ENCODE measurements around the gene LHB.
"Not testable (repeated sequence)": the region's sequence is repeated elsewhere in the genome, so short reads cannot be mapped to it uniquely, and the experiment has no call there.

The LHB gene

DNA sequence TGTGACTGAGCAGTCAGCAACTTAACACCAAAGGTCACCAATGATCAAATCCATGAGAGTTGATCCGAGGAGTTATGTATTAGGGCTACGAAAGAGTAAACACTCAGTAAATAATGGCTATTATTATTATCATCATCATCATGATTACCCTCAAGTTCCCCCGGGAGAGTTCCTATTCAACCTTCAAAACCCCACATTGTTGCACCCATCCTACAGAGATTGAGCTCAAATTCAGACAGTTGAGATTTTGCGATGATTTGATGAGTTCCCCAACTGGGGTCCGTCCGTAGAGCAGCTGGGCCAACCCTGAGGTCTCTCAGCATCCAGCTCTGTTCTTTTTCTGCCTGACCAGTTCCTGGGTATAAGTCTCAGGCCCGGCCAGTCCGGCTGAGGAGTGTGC, 21.2 kb upstream of the LHB start:
- DNase-seq (ENCODE audit: low read depth): not testable (repeated sequence)

DNA sequence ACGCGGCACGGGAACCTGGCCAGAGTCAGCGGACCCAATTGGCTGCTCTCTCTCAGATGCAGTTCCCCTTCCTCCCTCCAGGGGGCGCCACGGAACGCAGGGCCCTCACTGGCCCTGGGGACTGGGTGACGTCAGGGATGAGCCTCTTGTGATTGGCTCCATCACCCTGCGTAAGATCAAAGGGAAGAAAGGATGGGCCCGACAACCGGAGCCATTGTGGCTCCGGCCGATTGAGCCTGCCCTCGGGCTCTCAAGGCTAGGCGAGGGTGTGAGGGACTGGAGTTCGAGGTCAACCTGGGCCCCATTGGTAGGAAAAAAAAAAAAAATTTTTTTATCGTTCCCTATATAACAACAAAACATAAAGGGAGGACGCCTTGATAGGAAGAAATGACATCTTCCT, 19.9 kb upstream of the LHB start, which contains the start of gene CGB1:
Gene CGB1, minus strand, starts transcription at position 81 of the 400 bp plus-strand sequence. CDS start 184 bp downstream, outside the sequence.
- not testable (repeated sequence) for DNase-seq (ENCODE audit: low read depth)

DNA sequence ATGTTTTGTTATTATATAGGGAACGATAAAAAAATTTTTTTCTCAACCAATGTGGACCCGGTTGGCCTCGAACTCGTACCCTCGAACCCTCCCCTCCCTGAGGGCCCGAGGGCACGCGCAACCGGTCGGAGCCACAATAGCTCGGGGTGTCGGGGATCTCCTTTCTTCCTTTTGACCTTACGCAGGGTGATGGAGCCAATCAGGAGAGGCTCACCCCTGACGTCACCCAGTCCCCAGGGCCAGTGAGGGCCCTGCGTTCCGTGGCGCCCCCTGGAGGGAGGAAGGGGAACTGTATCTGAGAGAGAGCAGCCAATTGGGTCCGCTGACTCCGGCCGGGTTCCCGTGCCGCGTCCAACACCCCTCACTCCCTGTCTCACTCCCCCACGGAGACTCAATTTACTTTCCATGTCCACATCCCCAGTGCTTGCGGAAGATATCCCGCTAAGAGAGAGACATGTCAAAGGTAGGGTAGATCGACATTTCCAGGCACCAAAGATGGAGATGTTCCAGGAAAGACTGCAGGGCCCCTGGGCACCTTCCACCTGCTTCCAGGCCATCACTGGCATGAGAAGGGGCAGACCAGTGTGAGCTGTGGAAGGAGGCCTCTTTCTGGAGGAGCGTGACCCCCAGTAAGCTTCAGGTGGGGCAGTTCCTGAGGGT, 14.9 kb upstream of the LHB start, which contains the start of gene CGB2:
Gene CGB2, plus strand, starts transcription at position 249 of the 660 bp plus-strand sequence. Its CDS starts 206 bp downstream, at position 455.
- DNase-seq (ENCODE audit: low read depth): not testable (repeated sequence)

DNA sequence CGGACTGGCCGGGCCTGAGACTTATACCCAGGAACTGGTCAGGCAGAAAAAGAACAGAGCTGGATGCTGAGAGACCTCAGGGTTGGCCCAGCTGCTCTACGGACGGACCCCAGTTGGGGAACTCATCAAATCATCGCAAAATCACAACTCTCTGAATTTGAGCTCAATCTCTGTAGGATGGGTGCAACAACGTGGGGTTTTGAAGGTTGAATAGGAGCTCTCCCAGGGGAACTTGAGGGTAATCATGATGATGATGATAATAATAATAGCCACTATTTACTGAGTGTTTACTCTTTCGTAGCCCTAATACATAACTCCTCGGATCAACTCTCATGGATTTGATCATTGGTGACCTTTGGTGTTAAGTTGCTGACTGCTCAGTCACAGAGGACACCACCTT, 13.4 kb upstream of the LHB start:
- not testable (repeated sequence) for DNase-seq (ENCODE audit: low read depth)

DNA sequence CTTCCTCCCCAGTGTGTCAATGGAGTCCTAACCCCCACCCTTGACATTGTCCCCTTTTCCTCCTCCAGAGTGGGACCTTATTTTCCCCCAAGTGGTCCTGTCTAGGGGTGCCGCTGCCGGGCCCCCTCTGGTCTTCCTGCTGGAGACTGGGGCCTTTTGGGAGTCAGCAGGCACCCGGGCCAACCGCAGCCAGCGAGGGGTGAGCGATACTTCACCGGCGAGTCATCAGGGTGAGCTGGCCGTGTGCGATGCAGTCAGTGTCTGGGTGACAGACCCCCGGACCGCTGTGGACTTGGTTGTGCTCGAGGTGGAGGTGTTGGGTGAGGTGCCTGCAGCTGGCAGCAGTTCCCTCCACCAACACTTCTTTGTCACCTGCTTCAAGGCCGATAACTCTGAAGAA, 12.9 kb upstream of the LHB start:
- not testable (repeated sequence) for DNase-seq (ENCODE audit: low read depth)

DNA sequence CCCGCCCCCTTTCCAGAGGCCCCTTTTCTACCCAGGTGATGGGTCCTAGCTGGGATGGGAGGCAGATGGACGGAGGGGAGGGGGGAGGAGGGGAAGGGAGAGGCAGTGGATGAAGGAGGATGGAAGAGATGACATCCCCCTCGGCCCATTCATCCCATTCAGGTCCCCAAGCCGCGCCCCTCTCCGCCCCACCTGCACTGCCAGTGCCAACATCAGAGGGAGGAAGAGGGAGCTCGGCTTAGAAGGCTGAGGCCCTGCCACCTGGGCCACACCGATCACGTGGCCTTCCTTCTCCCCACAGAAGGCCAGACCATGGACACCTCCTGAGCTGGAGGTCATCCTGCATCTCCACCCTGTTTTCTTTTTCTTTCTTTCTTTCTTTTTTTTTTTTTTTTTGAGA, 11.8 kb upstream of the LHB start:
- not testable (repeated sequence) for DNase-seq (ENCODE audit: low read depth)

DNA sequence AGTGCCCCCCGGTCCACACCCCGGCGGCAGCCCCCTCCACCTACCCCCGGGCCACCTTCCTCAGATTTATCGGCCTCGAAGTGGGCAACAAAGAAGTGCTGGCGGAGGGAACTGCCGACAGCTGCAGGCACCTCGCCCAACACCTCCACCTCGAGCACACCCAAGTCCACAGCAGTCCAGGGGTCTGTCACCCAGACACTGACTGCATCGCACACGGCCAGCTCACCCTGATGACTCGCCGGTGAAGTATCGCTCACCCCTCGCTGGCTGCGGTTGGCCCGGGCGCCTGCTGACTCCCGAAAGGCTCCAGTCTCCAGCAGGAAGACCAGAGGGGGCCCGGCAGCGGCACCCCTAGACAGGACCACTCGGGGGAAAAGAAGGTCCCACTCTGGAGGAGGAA, 8.7 kb upstream of the LHB start:
- not testable (repeated sequence) for DNase-seq (ENCODE audit: low read depth)

DNA sequence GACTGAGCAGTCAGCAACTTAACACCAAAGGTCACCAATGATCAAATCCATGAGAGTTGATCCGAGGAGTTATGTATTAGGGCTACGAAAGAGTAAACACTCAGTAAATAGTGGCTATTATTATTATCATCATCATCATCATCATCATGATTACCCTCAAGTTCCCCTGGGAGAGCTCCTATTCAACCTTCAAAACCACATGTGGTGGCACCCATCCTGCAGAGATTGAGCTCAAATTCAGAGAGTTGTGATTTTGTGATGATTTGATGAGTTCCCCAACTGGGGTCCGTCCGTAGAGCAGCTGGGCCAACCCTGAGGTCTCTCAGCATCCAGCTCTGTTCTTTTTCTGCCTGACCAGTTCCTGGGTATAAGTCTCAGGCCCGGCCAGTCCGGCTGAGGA, 8.2 kb upstream of the LHB start:
- not testable (repeated sequence) for DNase-seq (ENCODE audit: low read depth)

DNA sequence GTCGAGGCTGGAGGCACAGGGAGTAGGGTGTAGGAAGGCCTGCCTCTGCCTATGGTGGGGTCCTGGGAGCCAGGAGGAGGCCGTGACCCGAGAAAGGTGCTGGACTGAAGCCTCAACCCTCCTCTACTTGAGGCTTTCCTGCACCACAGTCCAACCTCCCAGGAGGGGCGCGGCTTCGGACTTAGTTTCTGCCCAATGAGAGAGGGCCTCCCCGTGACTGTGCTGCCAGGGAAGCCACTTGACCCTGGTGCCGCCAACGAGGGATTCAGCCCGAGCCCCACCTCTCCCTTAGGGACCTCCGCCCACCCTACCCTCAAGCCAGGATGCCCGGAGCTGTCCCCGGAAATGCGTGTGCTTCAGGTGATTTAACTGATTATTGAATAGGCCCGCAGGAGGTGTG, 7.3 kb upstream of the LHB start, which contains the start of gene CGB3:
Gene CGB3, minus strand, starts transcription at position 101 of the 400 bp plus-strand sequence. CDS start 362 bp downstream, outside the sequence.
- not testable (repeated sequence) for DNase-seq (ENCODE audit: low read depth)

DNA sequence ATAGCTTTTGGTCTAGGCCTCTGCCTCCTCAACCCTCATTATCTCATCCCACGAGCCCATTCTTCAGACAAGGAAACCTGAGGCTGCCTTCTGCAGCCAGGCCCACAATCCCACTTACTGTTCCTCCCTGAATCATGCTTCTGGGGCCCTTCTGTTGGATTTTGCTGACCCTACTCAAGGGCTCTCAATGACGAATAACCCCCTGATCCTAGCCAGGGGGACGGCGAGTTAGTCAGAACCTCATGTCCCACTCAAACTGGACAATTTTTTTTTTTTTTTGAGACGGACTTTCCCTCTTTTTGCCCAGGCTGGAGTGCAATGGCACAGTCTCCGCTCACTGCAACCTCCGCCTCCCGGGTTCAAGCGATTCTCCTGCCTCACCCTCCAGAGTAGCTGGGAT, 5.2 kb upstream of the LHB start:
- no peak for DNase-seq (ENCODE audit: low read depth)

DNA sequence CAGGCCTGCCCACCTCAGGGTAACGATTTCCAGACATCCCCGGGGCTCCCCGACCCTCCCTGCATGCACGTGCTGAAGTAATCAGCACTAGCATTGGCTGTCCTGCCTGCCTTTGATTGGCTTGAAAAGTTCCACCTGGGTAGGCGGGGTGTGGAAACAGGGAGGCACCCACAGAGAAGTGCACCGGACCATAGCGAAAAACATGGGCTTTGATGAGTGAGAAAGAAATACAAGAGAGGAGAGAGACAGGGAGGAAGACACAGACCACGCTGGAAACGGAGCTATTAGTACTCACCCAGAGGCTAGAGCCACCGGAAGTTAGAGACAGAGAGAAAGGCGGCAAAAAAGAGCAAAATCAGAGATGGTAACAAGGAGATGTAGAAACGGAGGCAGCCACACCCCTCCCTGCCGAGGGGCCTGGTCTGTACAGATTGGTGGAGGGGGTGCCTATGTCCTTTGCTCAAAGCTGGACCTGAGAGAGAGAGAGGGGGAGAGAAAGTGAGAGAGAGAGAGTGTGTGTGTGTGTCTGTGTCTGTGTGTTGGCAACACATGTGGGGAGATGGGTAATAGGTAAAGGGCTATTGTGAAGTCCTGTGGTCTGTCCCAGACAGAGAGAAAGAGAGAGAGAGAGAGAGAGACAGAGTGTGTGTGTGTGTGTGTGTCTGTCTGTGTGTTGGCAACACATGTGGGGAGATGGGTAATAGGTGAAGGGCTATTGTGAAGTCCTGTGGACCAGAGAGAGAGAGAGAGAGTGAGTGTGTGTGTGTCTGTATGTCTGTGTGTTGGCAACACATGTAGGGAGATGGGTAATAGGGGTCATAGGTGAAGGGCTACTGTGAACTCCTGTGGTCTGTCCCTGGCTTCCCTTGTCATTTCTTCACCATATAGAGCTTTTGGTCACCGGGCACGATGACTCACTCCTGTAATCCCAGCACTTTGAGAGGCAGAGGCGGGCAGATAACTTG, 4.3 kb upstream of the LHB start:
- no peak for DNase-seq (ENCODE audit: low read depth)

DNA sequence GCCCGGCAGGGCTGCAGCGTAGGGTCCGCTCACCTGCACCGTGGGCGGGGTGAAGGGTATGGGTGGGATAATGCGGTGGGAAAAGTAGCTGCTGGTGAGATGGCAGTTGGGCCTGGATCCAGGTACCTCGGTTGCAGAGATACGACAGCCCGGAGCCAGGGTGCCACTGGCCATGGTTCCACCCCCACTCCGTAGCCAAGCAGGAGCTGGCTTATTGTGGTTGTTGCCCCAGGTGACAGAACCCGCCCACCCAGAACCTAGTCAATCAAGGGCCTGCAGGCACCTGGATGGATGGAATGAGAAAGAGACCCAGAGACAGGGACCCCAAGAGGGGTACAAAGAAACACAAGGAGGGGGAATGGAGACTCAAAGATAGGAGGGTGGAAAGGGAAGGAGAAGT, 3.5 kb upstream of the LHB start:
- no peak for DNase-seq (ENCODE audit: low read depth)

DNA sequence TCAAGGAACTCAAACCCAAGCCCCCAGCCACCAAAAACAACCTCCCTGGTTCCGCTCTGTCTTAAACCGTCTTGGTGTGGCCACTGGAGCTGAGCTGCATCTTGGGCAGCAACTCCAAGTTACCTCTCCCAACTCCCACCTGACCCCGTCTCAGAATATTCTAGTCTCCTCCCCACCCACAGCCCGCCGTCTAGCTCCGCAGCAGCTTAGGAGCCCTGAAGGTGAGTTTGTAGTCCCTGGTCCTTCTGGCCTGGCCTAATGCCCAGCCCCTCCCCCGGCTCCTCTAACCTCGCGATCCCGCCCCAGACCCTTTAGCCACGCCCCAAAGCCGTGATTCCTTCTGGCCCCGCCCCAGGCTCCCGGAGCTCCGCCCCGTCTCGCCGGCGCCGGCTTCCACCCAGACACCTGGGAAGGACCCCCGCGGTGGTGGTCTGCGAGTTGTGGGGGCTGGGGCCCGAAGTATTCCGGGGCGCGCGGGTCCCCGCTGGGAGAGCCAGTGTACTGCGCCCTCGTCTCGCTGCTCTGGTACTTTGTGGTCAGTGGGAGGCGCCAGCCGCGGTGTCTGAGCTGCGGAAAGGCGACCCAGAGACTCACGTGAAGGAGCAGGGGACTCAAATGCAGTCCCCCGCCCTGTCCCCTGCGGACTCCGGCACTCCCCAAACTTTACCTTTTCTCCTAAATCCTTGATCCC, 2.5 kb upstream of the LHB start:
- peak; percentile 40 for DNase-seq (ENCODE audit: low read depth)

DNA sequence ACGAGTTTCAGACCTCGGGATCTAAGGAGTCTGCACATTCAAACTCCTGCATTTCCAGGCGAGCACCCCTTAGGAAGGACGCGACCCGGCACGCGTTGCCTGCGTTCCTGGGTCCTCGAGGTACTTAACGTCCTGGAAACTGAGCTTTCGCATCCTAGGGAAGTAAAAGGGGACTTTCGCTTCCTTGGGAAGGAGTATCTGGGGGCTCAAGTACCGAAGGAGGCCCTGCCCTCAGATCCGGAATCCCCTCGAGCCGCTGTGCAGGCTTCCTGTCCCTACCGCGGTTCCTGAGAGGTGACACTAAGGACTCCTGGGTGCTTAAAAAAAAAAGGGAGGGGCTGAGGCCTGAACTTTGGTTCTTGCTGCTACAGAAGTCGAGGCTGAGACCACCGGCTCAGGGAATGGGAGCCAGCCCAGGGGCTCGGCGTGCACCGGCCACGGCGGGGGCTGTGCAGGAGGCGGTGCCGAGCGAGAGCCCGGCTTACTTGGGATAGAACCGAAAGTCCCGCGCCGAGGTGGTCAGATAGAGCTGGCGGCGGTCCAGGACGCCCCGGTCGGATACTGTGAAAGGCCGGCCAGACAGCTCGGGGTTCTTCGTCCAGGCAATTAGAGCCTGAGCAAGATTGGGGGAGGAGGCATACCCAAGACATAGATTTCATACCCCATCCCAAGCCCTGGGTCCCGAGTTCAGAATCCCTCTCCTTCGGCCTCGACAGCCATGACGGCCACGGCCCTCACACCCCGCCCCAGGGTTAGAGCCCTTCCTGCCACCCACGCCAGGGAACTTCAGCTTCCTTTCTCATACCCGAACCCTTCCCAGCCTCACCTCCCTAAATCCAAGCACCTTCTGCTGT, 1.7 kb upstream of the LHB start:
- DNase-seq (ENCODE audit: low read depth): not testable (repeated sequence)

DNA sequence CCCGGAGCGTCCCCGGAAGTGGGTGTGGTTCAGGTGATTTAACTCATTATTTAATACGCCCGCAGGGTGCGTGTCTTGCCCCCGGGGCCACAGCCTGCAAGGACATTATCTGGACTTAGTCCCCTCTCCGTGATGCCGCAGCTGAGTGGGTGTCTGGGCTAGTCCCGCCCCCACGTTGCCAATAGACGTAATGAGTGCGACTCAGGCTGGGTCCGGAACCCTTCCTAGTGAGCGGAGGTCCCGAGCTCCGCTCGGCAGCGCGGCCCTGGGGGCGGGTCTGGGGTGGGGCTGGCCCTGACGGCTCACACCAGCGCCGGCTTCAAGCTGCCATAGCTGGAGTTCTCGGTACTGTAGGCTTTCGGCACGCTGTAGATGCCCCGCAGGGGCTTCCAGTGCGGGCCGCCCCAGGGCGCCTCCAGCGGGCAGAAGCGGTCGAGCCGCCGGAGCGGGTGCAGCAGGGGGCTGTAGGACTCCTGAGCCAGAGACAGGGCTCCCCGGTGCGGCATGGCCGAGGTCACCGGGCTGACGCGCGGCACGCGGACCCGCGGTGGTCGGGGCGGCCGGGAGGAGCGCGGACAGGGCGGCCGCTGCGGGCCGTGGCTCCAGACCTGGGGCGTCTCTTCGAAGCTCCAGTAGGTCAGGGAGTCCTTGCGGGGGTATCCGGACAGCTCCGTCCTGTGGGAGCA, 918 bp upstream of the LHB start:
- peak; percentile 44 for DNase-seq (ENCODE audit: low read depth)

DNA sequence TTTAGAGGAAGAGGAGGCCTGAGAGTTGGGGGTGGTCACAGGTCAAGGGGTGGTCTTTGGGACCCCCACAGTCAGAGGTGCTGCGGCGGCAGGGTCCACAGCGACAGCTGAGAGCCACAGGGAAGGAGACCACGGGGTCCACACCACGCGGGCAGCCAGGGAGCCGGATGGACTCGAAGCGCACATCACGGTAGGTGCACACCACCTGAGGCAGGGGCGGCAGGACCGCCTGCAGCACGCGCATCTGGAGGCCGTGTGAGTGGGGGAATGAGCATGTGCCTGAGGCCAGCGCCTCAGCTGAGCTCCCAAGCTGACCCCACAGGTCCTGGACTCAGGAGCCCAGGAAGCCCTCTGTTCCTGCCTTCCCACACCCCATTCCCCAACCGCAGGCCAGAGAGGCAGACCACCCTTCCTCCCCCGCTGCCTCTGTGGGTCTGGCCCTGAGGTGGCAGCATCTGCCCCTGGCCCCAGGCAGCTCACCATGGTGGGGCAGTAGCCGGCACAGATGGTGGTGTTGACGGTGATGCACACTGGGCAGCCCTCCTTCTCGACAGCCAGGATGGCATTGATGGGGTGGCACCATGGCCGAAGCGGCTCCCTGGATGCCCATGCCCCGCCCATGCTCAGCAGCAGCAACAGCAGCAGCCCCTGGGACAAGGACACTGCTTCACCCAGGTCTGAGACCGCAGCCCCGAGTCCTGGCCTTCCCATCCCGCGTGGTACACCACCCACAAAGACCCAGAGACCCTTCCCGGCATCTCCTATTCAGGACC, 638 bp downstream of the LHB start:
- no peak for DNase-seq (ENCODE audit: low read depth)

DNA sequence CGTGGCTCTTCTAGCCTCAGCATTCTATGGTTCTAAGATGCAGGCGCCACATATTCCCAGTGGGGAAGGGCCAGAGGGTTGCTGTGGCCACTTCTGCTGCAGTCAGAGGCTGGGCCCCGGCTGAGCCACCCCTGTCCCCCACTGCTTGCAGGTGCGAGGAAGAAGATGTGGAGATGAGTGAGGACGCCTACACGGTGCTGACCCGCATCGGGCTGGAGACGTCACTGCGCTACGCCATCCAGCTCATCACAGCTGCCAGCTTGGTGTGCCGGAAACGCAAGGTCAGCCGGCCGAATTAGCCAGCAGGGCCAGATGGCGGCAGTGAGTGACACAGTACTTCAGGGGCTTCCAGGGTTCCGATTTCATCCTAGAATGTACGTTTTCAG, 2.0 kb downstream of the LHB start:
- DNase-seq (ENCODE audit: low read depth): no peak

DNA sequence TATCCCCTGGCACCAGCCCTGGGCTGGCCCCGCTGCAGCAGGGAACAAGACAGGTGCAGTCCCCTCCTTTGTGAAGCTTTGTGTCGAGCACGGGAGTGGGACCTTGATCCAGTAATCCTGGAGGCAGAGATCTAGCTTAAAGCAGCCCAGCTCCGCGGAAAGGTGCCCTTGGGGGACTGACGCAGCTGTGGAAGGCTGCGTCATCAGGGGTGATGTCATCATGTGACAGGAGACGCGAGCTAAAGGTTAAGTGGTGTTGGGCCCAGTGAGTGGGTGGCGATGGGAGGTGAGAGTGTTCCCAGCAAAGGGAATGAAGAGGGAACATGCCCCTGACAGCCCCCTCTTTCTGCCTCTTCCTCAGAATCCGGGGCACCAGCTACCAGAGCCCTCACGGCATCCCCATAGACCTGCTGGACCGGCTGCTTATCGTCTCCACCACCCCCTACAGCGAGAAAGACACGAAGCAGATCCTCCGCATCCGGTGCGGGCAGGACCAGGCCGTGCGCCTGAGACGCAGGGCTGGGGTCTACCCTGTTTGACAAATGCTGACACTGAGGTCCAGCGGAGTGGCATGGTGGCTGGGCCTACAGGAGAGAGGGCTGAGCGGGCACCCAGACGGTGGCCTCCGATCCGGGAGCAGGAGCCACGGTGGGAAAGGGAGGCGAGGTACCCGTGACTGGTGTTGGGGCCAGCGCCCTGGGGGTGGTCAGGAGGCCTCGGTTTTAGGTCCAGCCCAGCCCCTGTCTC, 2.6 kb downstream of the LHB start:
- no peak for DNase-seq (ENCODE audit: low read depth)

DNA sequence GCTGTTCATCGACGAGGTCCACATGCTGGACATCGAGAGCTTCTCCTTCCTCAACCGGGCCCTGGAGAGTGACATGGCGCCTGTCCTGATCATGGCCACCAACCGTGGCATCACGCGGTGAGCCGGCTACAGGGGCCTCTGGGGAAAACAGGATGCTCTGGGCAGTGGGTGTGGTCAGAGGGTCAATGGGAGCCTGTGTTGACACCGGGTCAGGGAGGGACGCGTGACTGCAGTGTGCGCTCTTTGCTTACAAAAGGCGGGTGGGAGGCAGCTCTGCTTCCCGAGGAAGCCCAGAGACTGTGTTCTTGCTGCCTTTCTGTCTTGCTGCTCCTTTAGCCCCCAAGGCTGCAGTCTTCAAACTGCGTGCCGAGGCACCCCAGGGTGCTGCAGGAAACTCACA, 5.7 kb downstream of the LHB start:
- no peak for DNase-seq (ENCODE audit: low read depth)

Measured in stimulated activated CD8-positive, alpha-beta memory T cell treated with anti-CD3 and anti-CD28 coated beads, Interleukin-15, amount 100 ng/mL, for 1 hour (primary cell).